Endothelial cell of umbilical vein (primary cell): ENCODE measurements around the gene ERFL. TPM values are rescaled to one million over a fixed set of nuclear protein-coding genes. Genes with fewer than 3 reads are reported as not detected.

Source experiments
- BruUV-seq: library from RNA; stranded (reverse); fragments of 400-500 nt; replicated peaks from 2 replicates; lab custom pipeline; 2021; lab: Mats Ljungman, UMichigan
- CTCF ChIA-PET: fragments of 300-600, 350-600 bp; sonication (Branson Sonifier 250); formaldehyde crosslinking; loops from one replicate; lab custom pipeline; 2021; ENCODE audit warnings: antibody characterized with exemption, inconsistent platforms; lab: Charles Lee
- POLR2A ChIA-PET: fragments of 300-600, 350-600 bp; sonication (Branson Sonifier 250); formaldehyde crosslinking; loops from one replicate; lab custom pipeline; 2021; ENCODE audit warnings: antibody characterized with exemption, inconsistent platforms; lab: Charles Lee
- DNase-seq: peaks from one replicate; pipeline ENCODE4 v3.0.0-alpha.2; 2011; ENCODE audit warnings: low read depth, low spot score
- FAIRE-seq: peaks from 2 replicates; lab custom pipeline; 2011; peaks lifted over from hg19 to GRCh38; lab: Jason Lieb, UNC
- H2AFZ ChIP-seq: 2 replicates; pipeline ENCODE4 v1.6.0; 2012; ENCODE audit warnings: low read depth, low read length, control low read depth, inconsistent platforms
- H3K27ac ChIP-seq: 2 replicates; pipeline ENCODE4 v1.5.1; 2011; ENCODE audit warnings: low read depth, mild to moderate bottlenecking, control low read depth, low read length, moderate library complexity; ENCODE audit not compliant: insufficient read depth
- H3K27me3 ChIP-seq, 2 experiments: 2 replicates each; pipeline versions ENCODE4 v1.6.0 to v1.6.1; 2011; ENCODE audit warnings: low read length in 2 of 2, mixed read lengths in 1 of 2; ENCODE audit not compliant: control insufficient read depth in 2 of 2, insufficient read depth in 2 of 2
- H3K36me3 ChIP-seq, 2 experiments: 2 replicates in 1 of 2; 3 replicates in 1 of 2; pipeline ENCODE4 v1.5.1; 2011; ENCODE audit warnings: low read length in 2 of 2, mild to moderate bottlenecking in 1 of 2, moderate library complexity in 1 of 2; ENCODE audit not compliant: control insufficient read depth in 2 of 2, insufficient read depth in 2 of 2; ENCODE audit errors: extremely low read depth in 1 of 2
- H3K4me1 ChIP-seq: 3 replicates; pipeline ENCODE4 v1.5.1; 2011; ENCODE audit warnings: mild to moderate bottlenecking, low read length; ENCODE audit not compliant: control insufficient read depth, insufficient read depth; ENCODE audit errors: extremely low read depth
- H3K4me2 ChIP-seq: 2 replicates; pipeline ENCODE4 v1.6.1; 2011; ENCODE audit warnings: low read length, control low read depth, mixed read lengths; ENCODE audit not compliant: insufficient read depth
- H3K4me3 ChIP-seq, 3 experiments: fragments of 200-600 bp in 1 of 3; sonication (generic), shearing (Covaris generic) in 1 of 3; replicated peaks in 1 of 3; 2 replicates each; pipeline ENCODE4 v1.5.1; 2011 to 2016; ENCODE audit warnings: control low read depth in 3 of 3, low read length in 3 of 3, mild to moderate bottlenecking in 2 of 3, inconsistent platforms in 1 of 3, low read depth in 1 of 3, moderate library complexity in 1 of 3; ENCODE audit not compliant: insufficient read depth in 1 of 3
- H3K79me2 ChIP-seq: 2 replicates; pipeline ENCODE4 v1.6.0; 2012; ENCODE audit warnings: low read length, inconsistent platforms; ENCODE audit not compliant: control insufficient read depth, insufficient read depth
- H3K9ac ChIP-seq: replicated peaks from 2 replicates; pipeline ENCODE3; 2011; ENCODE audit warnings: low read length, control low read depth; ENCODE audit not compliant: insufficient read depth; ENCODE audit errors: extremely low read depth
- H3K9me1 ChIP-seq: replicated peaks from 3 replicates; pipeline ENCODE4 v1.6.0; 2011; ENCODE audit warnings: mild to moderate bottlenecking, low read length; ENCODE audit not compliant: control insufficient read depth, insufficient read depth; ENCODE audit errors: extremely low read depth
- H3K9me3 ChIP-seq: replicated peaks from 2 replicates; pipeline ENCODE4 v1.5.1; 2012; ENCODE audit warnings: low read length, inconsistent platforms; ENCODE audit not compliant: control insufficient read depth, insufficient read depth
- H4K20me1 ChIP-seq: replicated peaks from 2 replicates; pipeline ENCODE3; 2011; ENCODE audit warnings: mild to moderate bottlenecking, low read length; ENCODE audit not compliant: control insufficient read depth, insufficient read depth; ENCODE audit errors: extremely low read depth
- CTCF ChIP-seq, 2 donors: IDR thresholded peaks; 1 replicate in 1 of 2; 2 replicates in 1 of 2; pipeline ENCODE4 v1.5.1; 2011; ENCODE audit warnings: low read length in 2 of 2, mild to moderate bottlenecking in 2 of 2, moderate library complexity in 2 of 2, control low read depth in 1 of 2, inconsistent platforms in 1 of 2, low read depth in 1 of 2; ENCODE audit not compliant: insufficient read depth in 1 of 2; ENCODE audit errors: extremely low read depth in 1 of 2
- EZH2 ChIP-seq: IDR thresholded peaks from 2 replicates; pipeline ENCODE4 v1.6.1; 2012; ENCODE audit warnings: borderline replicate concordance, low read depth, mild to moderate bottlenecking, moderate library complexity, low read length, inconsistent platforms; ENCODE audit not compliant: severe bottlenecking
- JUN ChIP-seq: IDR thresholded peaks from 2 replicates; pipeline ENCODE4 v1.6.1; 2011; ENCODE audit warnings: borderline replicate concordance, low read depth; ENCODE audit not compliant: insufficient read length, insufficient read depth
- MAX ChIP-seq: IDR thresholded peaks from 2 replicates; pipeline ENCODE4 v1.6.1; 2011; ENCODE audit not compliant: insufficient read depth, insufficient read length
- MYC ChIP-seq: IDR thresholded peaks from one replicate; pipeline ENCODE4 v1.6.1; 2011; ENCODE audit warnings: mild to moderate bottlenecking, low read depth, low read length
- POLR2A ChIP-seq: IDR thresholded peaks from 2 replicates; pipeline ENCODE4 v1.6.1; 2012; ENCODE audit warnings: low read depth, mild to moderate bottlenecking, control low read depth, low read length
- POLR2AphosphoS5 ChIP-seq: IDR thresholded peaks from 2 replicates; pipeline ENCODE4 v1.6.1; 2012; ENCODE audit warnings: low read depth, mild to moderate bottlenecking, control low read depth, low read length, moderate library complexity; ENCODE audit not compliant: insufficient read depth
- dilution Hi-C: fragments of 300-500 bp; cut with MboI; formaldehyde crosslinking; loops from one replicate; pipeline ENCODE4 v1.15.0; 2019; ENCODE audit warnings: low sequenced_read_pairs; ENCODE audit not compliant: extremely low pct_ligation_motif_present
- intact Hi-C: fragments of 100-400 bp; cut with micrococcal nuclease; formaldehyde crosslinking; loops from one replicate; pipeline ENCODE4 v1.10.0; 2022
- polyA plus RNA-seq, 4 experiments: library from polyadenylated mRNA; depleted of rRNA in 3 of 4; stranded (reverse) in 3 of 4; unstranded in 1 of 4; fragments of >200 nt; gene quantifications; 2 replicates each; pipeline versions ENCODE4 v1.2.1 to v1.2.3, GENCODE V29; 2011 to 2012; ENCODE audit warnings: missing spikeins in 1 of 4
- total RNA-seq: library from RNA; stranded (reverse); gene quantifications from 2 replicates; pipeline ENCODE4 v1.2.3, GENCODE V29; 2021

The ERFL gene
- total and polyA plus RNA-seq, 2 donors (not counting 3 experiments of a cell fraction or from before 2014, with no cell fraction given) = not detected

- no peak overlapping the region for H3K9ac ChIP-seq
- H3K27ac ChIP-seq = no peak overlapping the region
- BruUV-seq = no TSS peak
- ChIA-PET POLR2A (no interaction called here), CTCF (no interaction called here)
- TF ChIP-seq POLR2AphosphoS5 (no peak), JUN (no peak), CTCF (IDR thresholded peaks at IDR 0.05; ENCODE audit: extremely low read depth in 1 of 2, insufficient read depth in 1 of 2, low read depth in 1 of 2, low read length in 2 of 2) (no peak), MYC (no peak), MAX (no peak), POLR2A (no peak), EZH2 (no peak)
- H3K4me1 ChIP-seq = no peaks in the 10 kb centered on the region
- H3K4me2 ChIP-seq = no peak overlapping the region
- no peaks in the 10 kb centered on the region for H3K79me2 ChIP-seq
- H3K27me3 ChIP-seq = peaks cover 58 to 60% of the 10 kb centered on the region in 2 experiments
- no peaks in the 10 kb centered on the region for H4K20me1 ChIP-seq
- no peak for DNase-seq
- H3K4me3 ChIP-seq = no peak overlapping the region
- H3K36me3 ChIP-seq = no peaks in the 10 kb centered on the region
- no peaks in the 10 kb centered on the region for H3K9me1 ChIP-seq
- FAIRE-seq = no peak
- dilution Hi-C loops (no loop called here), intact Hi-C loops (no loop called here)
- no peaks in the 10 kb centered on the region for H3K9me3 ChIP-seq
- no peak overlapping the region for H2AFZ ChIP-seq
Observed at GRCh38 chr19:41924151-41925145, 3.8 kb downstream of the ERFL start.
